HG02588 (cell line): ENCODE data around the gene ABCC8.

Experiments used
- ATAC-seq: cut with Tn5 transposase; IDR thresholded peaks from one replicate; pipeline ENCODE4 v1.9.1; 2021; ENCODE audit warnings: mild to moderate bottlenecking, moderate library complexity; ENCODE audit not compliant: unreplicated experiment

ABCC8 gene

DNA sequence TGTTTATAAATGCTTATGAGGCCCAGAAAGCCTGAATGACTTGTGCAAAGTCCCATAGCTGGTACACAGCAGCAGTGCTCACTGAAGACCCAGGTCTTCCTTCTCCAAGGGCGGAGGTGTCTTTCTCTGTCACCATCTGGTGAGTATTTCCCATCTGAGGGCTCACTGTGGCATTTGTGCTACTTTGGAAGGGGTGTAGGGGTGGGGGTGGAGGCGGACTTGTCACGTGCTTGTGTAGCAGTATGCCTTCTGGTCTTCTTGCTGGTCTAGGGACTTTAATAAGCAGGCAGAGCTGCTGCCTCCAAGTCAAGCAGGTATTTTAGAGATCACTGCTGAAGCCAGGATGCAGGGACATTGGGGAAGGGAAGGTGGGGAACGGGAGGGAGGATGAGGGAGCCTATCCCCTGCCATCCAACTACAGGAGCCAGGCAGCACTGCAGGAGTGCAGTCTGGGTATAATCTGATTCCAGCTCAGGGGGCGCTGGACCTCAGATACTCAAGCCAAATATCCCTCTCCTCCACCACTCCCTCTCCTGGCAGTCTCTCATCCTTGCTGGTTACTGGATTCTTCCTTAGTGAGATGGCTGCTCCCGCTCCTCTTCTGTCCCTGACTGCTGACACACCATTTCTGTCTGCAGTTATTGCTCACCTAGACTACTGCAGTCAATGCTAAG lies 3.4 kb downstream of the ABCC8 start:
- ATAC-seq, result no peak

- ATAC-seq, result no peak
Observed at GRCh38 chr11:17472467-17472866, 4.2 kb downstream of the ABCC8 start.

- ATAC-seq, result no peak
Observed at GRCh38 chr11:17471501-17471900, 5.1 kb downstream of the ABCC8 start.

DNA sequence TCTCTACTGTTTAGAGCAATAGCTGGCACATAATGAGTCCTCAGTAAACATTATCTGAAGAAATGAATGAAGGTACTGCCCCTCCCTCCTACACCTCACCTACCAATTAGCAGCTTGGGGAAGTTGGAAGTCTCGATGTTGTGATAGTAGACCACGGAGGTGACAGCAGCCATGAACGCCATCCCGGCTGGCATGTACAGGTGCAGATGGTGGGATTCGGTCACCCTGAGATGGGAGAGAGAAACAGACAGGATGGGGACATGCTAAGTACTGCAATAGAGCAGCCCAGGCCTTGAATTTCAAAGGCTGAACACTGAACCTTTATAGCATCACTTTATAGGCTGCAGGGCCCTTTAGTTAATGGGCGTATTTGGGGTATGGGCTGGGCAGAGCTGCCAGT lies 6.6 kb downstream of the ABCC8 start:
- ATAC-seq, result no peak

DNA sequence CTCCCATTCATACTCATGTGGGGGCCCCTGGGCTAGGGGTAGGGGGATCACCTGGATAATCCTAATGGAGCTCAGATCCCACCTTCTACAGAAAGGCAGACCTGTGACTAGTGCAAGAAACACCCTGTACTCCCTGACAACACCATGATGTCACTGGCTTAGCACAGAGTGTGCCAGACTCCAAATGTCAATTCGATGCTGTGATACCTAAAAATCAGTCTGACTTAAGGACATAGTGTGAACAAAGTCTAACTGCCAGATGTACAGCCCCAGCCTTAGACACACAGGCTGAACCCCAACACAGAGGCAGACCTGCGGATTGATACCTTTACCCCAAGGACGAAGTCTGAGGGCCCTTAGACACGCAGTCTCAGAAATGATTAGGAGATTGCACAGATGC lies 8.5 kb downstream of the ABCC8 start:
- ATAC-seq, result no peak

GRCh38 chr11:17463546-17464174 lies 13.0 kb downstream of the ABCC8 start:
- ATAC-seq, result no peak

GRCh38 chr11:17462940-17463339 lies 13.7 kb downstream of the ABCC8 start:
- no peak for ATAC-seq

DNA sequence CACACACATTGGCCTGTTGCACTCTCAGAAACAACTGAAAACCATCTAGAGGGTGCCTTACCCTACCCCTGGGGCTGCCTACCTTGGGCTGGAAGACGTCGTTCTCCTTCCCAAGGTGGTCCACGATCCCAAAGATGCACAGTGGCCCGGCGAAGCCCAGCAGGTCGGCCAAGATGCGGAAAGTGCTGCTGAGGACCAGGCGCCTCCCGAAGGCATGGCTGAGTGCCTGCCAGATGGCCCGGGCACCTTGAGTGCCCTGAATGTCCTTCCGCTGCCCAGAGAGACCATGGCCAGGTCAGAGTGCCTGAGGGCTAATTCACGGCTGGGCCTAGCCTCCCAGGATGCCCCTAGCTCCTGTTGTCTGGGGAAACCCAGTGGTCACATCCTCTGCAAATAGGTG lies 16.2 kb downstream of the ABCC8 start:
- ATAC-seq, result no peak

DNA sequence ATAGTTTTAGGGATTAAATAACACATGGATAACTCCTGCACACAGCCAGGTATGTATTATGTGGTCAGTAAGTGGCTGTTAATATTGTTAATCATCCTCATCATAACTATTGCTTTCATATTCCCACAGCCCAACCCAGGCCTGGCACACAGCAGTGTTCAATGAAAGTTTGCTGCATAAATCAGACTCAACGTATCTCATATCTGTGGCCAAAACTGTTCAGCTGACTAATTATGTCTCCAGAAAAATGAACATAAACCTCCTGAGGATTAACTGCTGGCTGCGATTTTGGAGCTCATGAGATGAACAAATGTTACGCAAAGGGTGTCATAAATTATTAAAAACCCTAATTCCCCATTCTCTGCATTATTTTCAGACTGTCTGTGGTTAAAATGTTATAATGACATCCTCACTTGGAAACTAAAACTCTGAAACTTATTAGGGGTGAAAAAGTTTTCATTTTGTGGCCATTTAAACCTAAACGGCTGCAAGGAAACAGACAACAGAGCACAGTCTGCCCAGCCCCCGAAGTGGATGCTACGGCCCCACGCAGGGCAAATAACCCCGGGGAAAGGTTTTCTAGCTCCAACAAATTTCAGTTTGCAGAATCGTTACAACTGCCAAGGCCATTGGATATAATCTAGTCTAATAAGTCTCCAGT lies 17.3 kb downstream of the ABCC8 start:
- ATAC-seq, result no peak

GRCh38 chr11:17458268-17458667 lies 18.4 kb downstream of the ABCC8 start:
- ATAC-seq, result no peak

DNA sequence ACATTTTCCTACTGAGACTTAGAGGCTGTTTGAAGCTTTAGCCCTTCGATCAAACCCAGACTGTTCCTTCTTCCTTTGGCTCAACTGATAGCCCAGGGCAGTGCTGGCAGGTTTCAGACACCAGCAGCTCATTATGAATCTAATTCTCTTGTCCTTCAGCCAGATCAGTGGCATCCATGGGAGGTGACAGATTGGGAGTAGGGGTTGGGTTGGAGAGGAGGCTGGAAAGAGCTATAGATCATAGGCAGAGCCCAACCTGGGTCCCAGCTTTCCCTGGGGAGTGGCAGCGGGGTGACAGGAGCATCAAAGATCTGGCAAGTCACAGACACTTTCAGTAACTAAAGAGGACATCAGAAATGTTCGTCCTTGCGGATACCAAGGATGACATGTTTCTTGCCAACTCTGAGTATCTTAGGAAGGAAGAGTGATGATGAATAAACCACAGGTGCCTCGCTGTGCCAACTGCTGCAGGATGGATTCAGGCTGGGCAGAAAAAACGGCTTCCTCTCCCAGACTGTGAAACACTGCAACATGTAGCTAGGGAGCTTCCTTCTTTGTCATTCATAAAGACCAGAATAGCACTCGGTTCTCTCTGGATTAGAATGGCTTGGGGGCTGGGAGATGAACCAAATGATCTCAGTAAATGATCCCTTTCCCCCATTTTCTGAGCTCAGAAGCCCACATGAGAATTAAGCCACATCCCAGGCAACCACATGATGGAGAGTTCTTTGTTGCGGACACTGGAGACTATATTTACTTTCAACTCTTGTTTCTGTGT lies 19.1 kb downstream of the ABCC8 start:
- no peak for ATAC-seq

GRCh38 chr11:17452668-17453067 lies 24.0 kb downstream of the ABCC8 start:
- no peak for ATAC-seq

- no peak for ATAC-seq
Observed at GRCh38 chr11:17449158-17449557, 27.5 kb downstream of the ABCC8 start.

GRCh38 chr11:17446482-17446881 lies 30.2 kb downstream of the ABCC8 start:
- no peak for ATAC-seq

- no peak for ATAC-seq
Observed at GRCh38 chr11:17445240-17445795, 31.3 kb downstream of the ABCC8 start.

GRCh38 chr11:17443926-17444690 lies 32.5 kb downstream of the ABCC8 start:
- ATAC-seq, result no peak

GRCh38 chr11:17443423-17443822 lies 33.2 kb downstream of the ABCC8 start:
- no peak for ATAC-seq

GRCh38 chr11:17443000-17443399 lies 33.6 kb downstream of the ABCC8 start:
- no peak for ATAC-seq

GRCh38 chr11:17439316-17439782 lies 37.3 kb downstream of the ABCC8 start:
- no peak for ATAC-seq

DNA sequence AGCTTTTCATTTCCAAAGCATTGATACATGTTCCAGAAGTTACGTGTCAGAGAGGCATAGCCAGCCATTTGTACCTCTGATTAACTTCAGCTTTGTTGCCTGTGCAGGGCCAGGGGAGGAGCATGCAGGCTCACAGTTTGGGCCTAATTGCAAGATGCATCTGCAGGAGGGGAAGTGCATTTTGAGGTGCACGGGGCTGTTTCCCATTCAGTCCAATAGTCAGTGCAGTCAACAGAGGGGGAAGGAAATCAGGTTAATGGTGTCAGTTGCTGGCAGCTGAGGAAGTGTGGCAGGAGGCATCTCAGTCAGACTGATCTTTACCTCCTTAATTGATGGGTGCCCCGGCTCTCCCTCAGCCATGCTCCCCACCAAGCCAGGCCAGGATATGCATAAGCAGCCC lies 39.3 kb downstream of the ABCC8 start:
- no peak for ATAC-seq
